Astrocyte of the spinal cord (primary cell): ENCODE data around the gene CTNNBIP1.

Source experiments
- DNase-seq: peaks from one replicate; pipeline ENCODE4 v3.0.0; 2011; ENCODE audit warnings: low read depth, low spot score
- H3K4me3 ChIP-seq: 2 replicates; pipeline ENCODE4 v1.5.1; 2011; ENCODE audit warnings: low read depth, mild to moderate bottlenecking, low read length, moderate library complexity
- CTCF ChIP-seq: IDR thresholded peaks from 2 replicates; pipeline ENCODE4 v1.5.1; 2012; ENCODE audit warnings: low read depth, mild to moderate bottlenecking, low read length, inconsistent platforms
- in situ Hi-C: cut with HindIII; loops from 2 replicates; pipeline ENCODE4 v1.10.0; 2017; ENCODE audit warnings: low sequenced_read_pairs

CTNNBIP1 gene

GRCh38 chr1:9881838-9882249 is 28.2 kb downstream of the CTNNBIP1 start:
- DNase-seq: peak; percentile 61
- no peak overlapping the region for H3K4me3 ChIP-seq
- no peak for TF ChIP-seq CTCF
- in situ Hi-C loops: no loop called here

- in situ Hi-C loops: no loop called here
- no peak for TF ChIP-seq CTCF
- H3K4me3 ChIP-seq: no peak overlapping the region
- DNase-seq: no peak
Observed at GRCh38 chr1:9878404-9878803, 31.7 kb downstream of the CTNNBIP1 start.

GRCh38 chr1:9877962-9878361 is 32.1 kb downstream of the CTNNBIP1 start:
- TF ChIP-seq CTCF: no peak
- in situ Hi-C loops: no loop called here
- DNase-seq: no peak

GRCh38 chr1:9875636-9876000 is 34.5 kb downstream of the CTNNBIP1 start:
- DNase-seq: no peak
- TF ChIP-seq CTCF: no peak
- in situ Hi-C loops: no loop called here
- no peak overlapping the region for H3K4me3 ChIP-seq

More at GRCh38 chr1:9877962-9878361, 32.1 kb downstream of the CTNNBIP1 start:
- no peak overlapping the region for H3K4me3 ChIP-seq

- no peak overlapping the region for H3K4me3 ChIP-seq
- DNase-seq: peak; percentile 67
- peak; percentile 88 for TF ChIP-seq CTCF
- in situ Hi-C loops: no loop called here
Observed at GRCh38 chr1:9874959-9875635, 35.0 kb downstream of the CTNNBIP1 start.

- in situ Hi-C loops: no loop called here
- no peak for DNase-seq
- TF ChIP-seq CTCF: no peak
- no peak overlapping the region for H3K4me3 ChIP-seq
Observed at GRCh38 chr1:9874412-9874811, 35.7 kb downstream of the CTNNBIP1 start.
